Left ventricle myocardium inferior (tissue), 1 donor: ENCODE data around the gene NTF3. TPM values are rescaled to one million over a fixed set of nuclear protein-coding genes. Genes with fewer than 3 reads are reported as not detected.

ENCODE experiments used
- DNase-seq: peaks from one replicate; pipeline ENCODE4 v3.0.0-alpha.2; 2020
- H3K27ac ChIP-seq: fragments of 200-600 bp; replicated peaks from 2 replicates; pipeline ENCODE4 v1.8.0; 2021
- H3K27me3 ChIP-seq: fragments of 200-600 bp; 2 replicates; pipeline ENCODE4 v1.8.0; 2021; ENCODE audit warnings: low read depth
- H3K36me3 ChIP-seq: fragments of 200-600 bp; 2 replicates; pipeline ENCODE4 v1.8.0; 2021
- H3K4me1 ChIP-seq: fragments of 200-600 bp; 2 replicates; pipeline ENCODE4 v1.8.0; 2021
- H3K4me3 ChIP-seq: fragments of 200-600 bp; 2 replicates; pipeline ENCODE4 v1.8.0; 2021; ENCODE audit warnings: mild to moderate bottlenecking, moderate library complexity
- H3K9me3 ChIP-seq: fragments of 200-600 bp; replicated peaks from 2 replicates; pipeline ENCODE4 v1.8.0; 2021
- CTCF ChIP-seq: fragments of 200-600 bp; IDR thresholded peaks from 2 replicates; pipeline ENCODE4 v1.8.0; 2021; ENCODE audit warnings: antibody characterized with exemption, mild to moderate bottlenecking, borderline replicate concordance
- intact Hi-C: fragments of 100-400 bp; cut with micrococcal nuclease; formaldehyde crosslinking; loops from one replicate; pipeline ENCODE4 v1.11.0; 2022
- total RNA-seq: library from RNA; stranded (reverse); fragmentation: NEBNext Ultra II Directional; extraction: Animal tissue kit (Norgen Biotek cat#: 25700); gene quantifications from one replicate; pipeline ENCODE4 v1.2.1, GENCODE V29; 2021
- donor health status: DM: no; HTN: yes; CAD: no; lungs with severe emphysema.

NTF3 gene
- total RNA-seq, 1 donor from 2014 or later: 0.99 TPM

- peaks cover 60% of the 10 kb centered on the region for H3K27me3 ChIP-seq
- no peak overlapping the region for H3K27ac ChIP-seq
- no peak for DNase-seq
- no peaks in the 10 kb centered on the region for H3K9me3 ChIP-seq
- H3K36me3 ChIP-seq: no peaks in the 10 kb centered on the region
- TF ChIP-seq CTCF: no peak
- no peak overlapping the region for H3K4me3 ChIP-seq
- H3K4me1 ChIP-seq: peaks cover 4% of the 10 kb centered on the region
- intact Hi-C loops: no loop called here
Measured at GRCh38 chr12:5392961-5393360, 38.9 kb upstream of the NTF3 start.

GRCh38 chr12:5395443-5396271 is 36.3 kb upstream of the NTF3 start:
- Histone ChIP-seq H3K4me3 (no peak overlapping the region), H3K9me3 (no peaks in the 10 kb centered on the region), H3K27ac (no peak overlapping the region), H3K4me1 (peaks cover 4% of the 10 kb centered on the region), H3K27me3 (peaks cover 52% of the 10 kb centered on the region), H3K36me3 (no peaks in the 10 kb centered on the region)
- intact Hi-C loops: no loop called here
- TF ChIP-seq CTCF: no peak
- no peak for DNase-seq

- H3K36me3 ChIP-seq: no peaks in the 10 kb centered on the region
- peaks cover 4% of the 10 kb centered on the region for H3K4me1 ChIP-seq
- peaks cover 46% of the 10 kb centered on the region for H3K27me3 ChIP-seq
- H3K27ac ChIP-seq: no peak overlapping the region
- H3K9me3 ChIP-seq: no peaks in the 10 kb centered on the region
- no peak for DNase-seq
- H3K4me3 ChIP-seq: no peak overlapping the region
- no peak for TF ChIP-seq CTCF
- intact Hi-C loops: no loop called here
Measured at GRCh38 chr12:5396541-5396940, 35.4 kb upstream of the NTF3 start.

- intact Hi-C loops: no loop called here
- TF ChIP-seq CTCF: no peak
Measured at GRCh38 chr12:5399266-5399665, 32.6 kb upstream of the NTF3 start.

GRCh38 chr12:5402009-5402935 is 29.6 kb upstream of the NTF3 start:
- Histone ChIP-seq H3K27ac (no peak overlapping the region), H3K4me1 (no peaks in the 10 kb centered on the region), H3K4me3 (no peak overlapping the region), H3K27me3 (peaks cover 44% of the 10 kb centered on the region), H3K36me3 (no peaks in the 10 kb centered on the region), H3K9me3 (no peaks in the 10 kb centered on the region)
- intact Hi-C loops: no loop called here
- no peak for DNase-seq
- TF ChIP-seq CTCF: no peak

More at GRCh38 chr12:5399266-5399665, 32.6 kb upstream of the NTF3 start:
- Histone ChIP-seq H3K9me3 (no peaks in the 10 kb centered on the region), H3K27me3 (peaks cover 49% of the 10 kb centered on the region), H3K4me3 (no peak overlapping the region), H3K36me3 (no peaks in the 10 kb centered on the region), H3K27ac (no peak overlapping the region), H3K4me1 (peaks cover 4% of the 10 kb centered on the region)
- DNase-seq: no peak
